BE2C (cell line): ENCODE measurements around the gene DGLUCY.

Source experiments
- DNase-seq: peaks from one replicate; pipeline ENCODE4 v3.0.0-alpha.2; 2020
- H3K27me3 ChIP-seq: fragments of 250-450 bp; sonication (Bioruptor Pico); 2 replicates; pipeline ENCODE4 v1.5.1; 2020; ENCODE audit warnings: mild to moderate bottlenecking
- H3K36me3 ChIP-seq: fragments of 250-450 bp; sonication (Bioruptor Pico); 2 replicates; pipeline ENCODE4 v1.5.1; 2020; ENCODE audit warnings: mild to moderate bottlenecking
- H3K4me1 ChIP-seq: fragments of 250-450 bp; sonication (Bioruptor Pico); 2 replicates; pipeline ENCODE4 v1.5.1; 2020
- H3K4me3 ChIP-seq: 2 replicates; pipeline ENCODE4 v1.5.1; 2011; ENCODE audit warnings: low read depth, low read length
- H3K9me3 ChIP-seq: fragments of 250-450 bp; sonication (Bioruptor Pico); 2 replicates; pipeline ENCODE4 v1.5.1; 2020
- CTCF ChIP-seq: IDR thresholded peaks from 2 replicates; pipeline ENCODE4 v1.5.1; 2012; ENCODE audit warnings: mild to moderate bottlenecking, low read depth, low read length

DGLUCY gene

GRCh38 chr14:91158091-91158790 is 44.4 kb downstream of the DGLUCY start:
- Histone ChIP-seq H3K4me3 (no peak overlapping the region), H3K36me3 (no peaks in the 10 kb centered on the region; the same call in 1 of the 2 replicates), H3K9me3 (no peaks in the 10 kb centered on the region), H3K27me3 (no peaks in the 10 kb centered on the region), H3K4me1 (peaks cover 4% of the 10 kb centered on the region; the same call in 1 of the 2 replicates)
- TF ChIP-seq CTCF = no peak
- DNase-seq = no peak

- no peak for DNase-seq
- TF ChIP-seq CTCF = no peak
- Histone ChIP-seq H3K4me1 (peaks cover 4% of the 10 kb centered on the region; the same call in 1 of the 2 replicates), H3K27me3 (no peaks in the 10 kb centered on the region), H3K9me3 (no peaks in the 10 kb centered on the region), H3K4me3 (no peak overlapping the region), H3K36me3 (no peaks in the 10 kb centered on the region; the same call in 1 of the 2 replicates)
Observed at GRCh38 chr14:91159182-91159581, 45.3 kb downstream of the DGLUCY start.

GRCh38 chr14:91159906-91160305 is 46.0 kb downstream of the DGLUCY start:
- H3K4me3 ChIP-seq = no peak overlapping the region
- no peak for DNase-seq
- TF ChIP-seq CTCF = no peak
- H3K9me3 ChIP-seq = no peaks in the 10 kb centered on the region
- H3K27me3 ChIP-seq = no peaks in the 10 kb centered on the region
- peaks cover under 1% of the 10 kb centered on the region; the same call in 1 of the 2 replicates for H3K4me1 ChIP-seq
- no peaks in the 10 kb centered on the region; the same call in 1 of the 2 replicates for H3K36me3 ChIP-seq

- H3K4me1 ChIP-seq = no peaks in the 10 kb centered on the region
- H3K36me3 ChIP-seq = no peaks in the 10 kb centered on the region; the same call in 1 of the 2 replicates
- H3K27me3 ChIP-seq = no peaks in the 10 kb centered on the region
- no peaks in the 10 kb centered on the region for H3K9me3 ChIP-seq
- DNase-seq = no peak
- H3K4me3 ChIP-seq = no peak overlapping the region
- TF ChIP-seq CTCF = no peak
Observed at GRCh38 chr14:91163316-91163715, 49.4 kb downstream of the DGLUCY start.

- TF ChIP-seq CTCF = no peak
- H3K27me3 ChIP-seq = no peaks in the 10 kb centered on the region
- no peaks in the 10 kb centered on the region for H3K9me3 ChIP-seq
- no peaks in the 10 kb centered on the region; the same call in 1 of the 2 replicates for H3K36me3 ChIP-seq
- no peaks in the 10 kb centered on the region for H3K4me1 ChIP-seq
- no peak for DNase-seq
- no peak overlapping the region for H3K4me3 ChIP-seq
Observed at GRCh38 chr14:91164676-91165075, 50.8 kb downstream of the DGLUCY start.

GRCh38 chr14:91167380-91167770 is 53.5 kb downstream of the DGLUCY start:
- TF ChIP-seq CTCF = no peak
- Histone ChIP-seq H3K9me3 (no peaks in the 10 kb centered on the region), H3K4me1 (peaks cover 10% of the 10 kb centered on the region), H3K27me3 (no peaks in the 10 kb centered on the region), H3K36me3 (no peaks in the 10 kb centered on the region), H3K4me3 (no peak overlapping the region)
- DNase-seq = no peak
